Peyer's patch (tissue), 4 donors: ENCODE results near the gene RFTN2.
"Not testable (repeated sequence)": the region's sequence is repeated elsewhere in the genome, so short reads cannot be mapped to it uniquely, and the experiment has no call there.

Source experiments
- CTCF ChIP-seq, 6 experiments: fragments of 450-650 bp in 4 of 6; fragments of 200-600 bp in 2 of 6; sonication (generic) in 1 of 6; IDR thresholded peaks; one replicate each; pipeline ENCODE4 v1.5.1; 2017 to 2019; ENCODE audit warnings: antibody characterized with exemption in 6 of 6, mild to moderate bottlenecking in 3 of 6, moderate library complexity in 1 of 6
- POLR2A ChIP-seq, 2 donors: fragments of 450-650 bp; IDR thresholded peaks; one replicate each; pipeline ENCODE4 v1.5.1; 2017; ENCODE audit warnings: antibody characterized with exemption in 2 of 2, mild to moderate bottlenecking in 2 of 2, moderate library complexity in 2 of 2

GRCh38 chr2:197695971-197696370 is 20.6 kb upstream of the RFTN2 start:
- TF ChIP-seq CTCF, POLR2A (IDR thresholded peaks at IDR 0.05): not testable (repeated sequence)
